ENCODE measurements around the gene ZDHHC4. TPM values are rescaled to one million over a fixed set of nuclear protein-coding genes. Genes with fewer than 3 reads are reported as not detected.
A peak's percentile ranks its signal among the peaks of the same experiment; 100 is the strongest.

Gene ZDHHC4
- 10 to 100 TPM in 3 of 4 donors, 1 to 10 TPM in 1; 9.4 to 29.4 (median 23.0) TPM for total RNA-seq

DNA sequence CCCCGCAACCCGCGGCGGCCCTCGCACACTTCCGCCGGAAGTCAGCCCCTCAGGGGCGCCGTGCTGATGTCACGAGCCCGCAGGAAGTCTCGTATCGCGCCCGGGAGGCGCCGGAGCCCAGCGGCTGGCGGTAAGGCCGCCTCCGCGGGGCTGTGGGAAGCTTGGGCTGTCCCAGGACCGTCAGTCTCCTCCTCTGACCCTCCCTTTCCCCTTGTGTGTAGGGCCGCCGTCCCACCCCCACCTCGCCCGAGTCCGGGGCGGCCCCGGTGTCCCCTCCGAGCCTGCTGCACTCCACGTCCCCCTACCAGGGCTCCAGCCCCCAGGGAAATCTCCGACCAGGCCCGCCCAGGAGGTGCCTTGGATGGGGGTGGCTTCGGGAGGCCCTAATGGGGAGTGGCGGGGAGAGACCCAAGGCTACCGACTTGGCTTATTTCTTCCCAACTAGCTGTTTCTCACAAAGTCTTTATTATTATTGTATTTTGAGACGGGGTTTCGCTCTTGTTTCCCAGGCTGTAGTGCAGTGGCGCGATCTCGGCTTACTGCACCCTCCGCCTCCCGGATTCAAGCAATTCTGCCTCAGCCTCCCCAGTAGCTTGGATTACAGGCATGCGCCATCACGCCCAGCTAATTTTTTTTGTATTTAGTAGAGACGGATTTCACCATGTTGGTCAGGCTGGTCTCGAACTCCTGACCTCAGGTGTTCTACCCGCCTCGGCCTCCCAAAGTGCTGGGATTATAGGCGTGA, at the start of gene ZDHHC4:
Gene ZDHHC4, plus strand, starts transcription at position 86 of the 745 bp plus-strand sequence. CDS start 3,108 bp downstream, outside the sequence.
- H3K9me3 ChIP-seq: no peaks in the 10 kb centered on the region
- H3K4me1 ChIP-seq: peaks cover 0 to 19% (median 10%) of the 10 kb centered on the region in 3 donors
- DNase-seq: peak; percentile 25
- intact Hi-C loops (cut with DNase I): no loop called here
- H3K27ac ChIP-seq: peak within 1 kb of the TSS; percentile 91 to 95 (median 92)
- WGBS, 2 donors: 14 to 19% methylated on average over 29 to 40 of the region's 51 CpGs
- TF ChIP-seq POLR2A (IDR thresholded peaks at IDR 0.05): peak in 3 of 4 donors; percentile 57 to 90 (median 87)
- TF ChIP-seq, protein P1, sequence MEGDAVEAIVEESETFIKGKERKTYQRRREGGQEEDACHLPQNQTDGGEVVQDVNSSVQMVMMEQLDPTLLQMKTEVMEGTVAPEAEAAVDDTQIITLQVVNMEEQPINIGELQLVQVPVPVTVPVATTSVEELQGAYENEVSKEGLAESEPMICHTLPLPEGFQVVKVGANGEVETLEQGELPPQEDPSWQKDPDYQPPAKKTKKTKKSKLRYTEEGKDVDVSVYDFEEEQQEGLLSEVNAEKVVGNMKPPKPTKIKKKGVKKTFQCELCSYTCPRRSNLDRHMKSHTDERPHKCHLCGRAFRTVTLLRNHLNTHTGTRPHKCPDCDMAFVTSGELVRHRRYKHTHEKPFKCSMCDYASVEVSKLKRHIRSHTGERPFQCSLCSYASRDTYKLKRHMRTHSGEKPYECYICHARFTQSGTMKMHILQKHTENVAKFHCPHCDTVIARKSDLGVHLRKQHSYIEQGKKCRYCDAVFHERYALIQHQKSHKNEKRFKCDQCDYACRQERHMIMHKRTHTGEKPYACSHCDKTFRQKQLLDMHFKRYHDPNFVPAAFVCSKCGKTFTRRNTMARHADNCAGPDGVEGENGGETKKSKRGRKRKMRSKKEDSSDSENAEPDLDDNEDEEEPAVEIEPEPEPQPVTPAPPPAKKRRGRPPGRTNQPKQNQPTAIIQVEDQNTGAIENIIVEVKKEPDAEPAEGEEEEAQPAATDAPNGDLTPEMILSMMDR (IDR thresholded peaks at IDR 0.05): no peak
- peak within 1 kb of the TSS; percentile 72 to 76 (median 76) for H3K4me3 ChIP-seq
- H3K27me3 ChIP-seq: no peaks in the 10 kb centered on the region
- H3K36me3 ChIP-seq: peaks cover 7 to 28% (median 10%) of the 10 kb centered on the region in 3 donors

DNA sequence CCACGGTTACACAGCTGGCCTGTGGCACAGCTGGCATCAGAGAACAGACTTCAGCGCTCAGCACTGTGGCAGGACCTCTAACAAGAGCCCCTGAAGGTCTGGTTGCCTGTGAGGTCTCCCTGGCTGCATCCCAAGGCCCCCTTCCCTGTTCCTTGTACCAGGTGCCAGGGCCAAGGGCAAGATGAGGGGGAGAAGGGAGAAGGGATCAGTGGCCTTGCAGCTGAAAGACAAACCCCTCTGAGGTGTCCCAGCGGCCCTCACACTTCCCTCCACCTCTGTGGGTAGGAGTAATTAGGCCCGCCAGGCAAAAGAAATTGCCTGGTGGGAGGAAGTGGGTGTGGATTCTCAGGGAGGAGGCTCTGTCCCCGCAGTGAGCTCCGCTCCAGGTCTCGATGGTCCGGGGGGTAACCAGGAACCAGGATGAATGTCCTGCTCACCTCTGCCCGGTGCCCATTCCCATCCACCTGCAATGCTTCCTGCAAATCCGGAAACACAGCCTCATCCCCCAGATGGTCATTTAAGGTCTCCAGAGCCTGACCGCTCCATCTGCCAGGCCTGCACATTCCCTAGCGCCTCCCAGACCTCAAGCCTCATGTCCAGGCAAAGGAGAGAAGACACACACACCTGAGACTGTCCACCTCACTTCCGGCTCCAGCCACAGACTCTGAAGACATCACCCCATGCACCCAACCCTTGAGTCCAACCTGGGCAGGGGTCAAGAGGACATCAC, 48.7 kb upstream of the ZDHHC4 start:
- intact Hi-C loops (cut with DNase I): no loop called here
- Histone ChIP-seq H3K9me3 (no peaks in the 10 kb centered on the region), H3K27me3 (peaks cover 0 to 97% (median 0%) of the 10 kb centered on the region in 4 donors), H3K4me1 (peaks cover 10 to 26% (median 16%) of the 10 kb centered on the region in 3 donors), H3K36me3 (no peaks in the 10 kb centered on the region), H3K4me3 (no peak overlapping the region), H3K27ac (no peak overlapping the region)
- WGBS, 2 donors: 59 to 61% methylated on average over 8 to 11 of the region's 13 CpGs
- DNase-seq: no peak
- no peak for TF ChIP-seq POLR2A (IDR thresholded peaks at IDR 0.05)
- TF ChIP-seq, protein P1 (IDR thresholded peaks at IDR 0.05): no peak

DNA sequence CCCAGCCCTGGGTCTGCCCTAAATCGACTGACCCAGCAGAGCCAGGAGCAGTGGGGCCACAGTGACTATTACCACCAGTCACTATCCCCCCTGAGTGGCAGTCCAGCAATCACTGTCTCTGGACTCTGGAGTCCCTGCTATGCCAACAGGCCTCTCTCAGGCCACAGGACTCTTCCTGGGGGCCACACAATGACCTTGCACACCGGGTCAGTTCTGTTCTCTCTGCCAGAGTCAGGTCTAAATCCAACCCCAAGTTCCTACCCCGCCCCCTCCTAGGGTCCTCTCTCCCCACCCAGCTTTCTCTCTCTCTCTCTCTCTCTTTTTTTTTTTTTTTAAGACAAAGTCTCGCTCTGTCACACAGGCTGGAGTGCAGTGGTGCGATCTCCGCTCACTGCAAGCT, 47.6 kb upstream of the ZDHHC4 start:
- 72 to 79% methylated on average over 5 to 6 of the region's 6 CpGs for WGBS, 2 donors
- TF ChIP-seq POLR2A (IDR thresholded peaks at IDR 0.05): no peak
- TF ChIP-seq, protein P1 (IDR thresholded peaks at IDR 0.05): no peak

DNA sequence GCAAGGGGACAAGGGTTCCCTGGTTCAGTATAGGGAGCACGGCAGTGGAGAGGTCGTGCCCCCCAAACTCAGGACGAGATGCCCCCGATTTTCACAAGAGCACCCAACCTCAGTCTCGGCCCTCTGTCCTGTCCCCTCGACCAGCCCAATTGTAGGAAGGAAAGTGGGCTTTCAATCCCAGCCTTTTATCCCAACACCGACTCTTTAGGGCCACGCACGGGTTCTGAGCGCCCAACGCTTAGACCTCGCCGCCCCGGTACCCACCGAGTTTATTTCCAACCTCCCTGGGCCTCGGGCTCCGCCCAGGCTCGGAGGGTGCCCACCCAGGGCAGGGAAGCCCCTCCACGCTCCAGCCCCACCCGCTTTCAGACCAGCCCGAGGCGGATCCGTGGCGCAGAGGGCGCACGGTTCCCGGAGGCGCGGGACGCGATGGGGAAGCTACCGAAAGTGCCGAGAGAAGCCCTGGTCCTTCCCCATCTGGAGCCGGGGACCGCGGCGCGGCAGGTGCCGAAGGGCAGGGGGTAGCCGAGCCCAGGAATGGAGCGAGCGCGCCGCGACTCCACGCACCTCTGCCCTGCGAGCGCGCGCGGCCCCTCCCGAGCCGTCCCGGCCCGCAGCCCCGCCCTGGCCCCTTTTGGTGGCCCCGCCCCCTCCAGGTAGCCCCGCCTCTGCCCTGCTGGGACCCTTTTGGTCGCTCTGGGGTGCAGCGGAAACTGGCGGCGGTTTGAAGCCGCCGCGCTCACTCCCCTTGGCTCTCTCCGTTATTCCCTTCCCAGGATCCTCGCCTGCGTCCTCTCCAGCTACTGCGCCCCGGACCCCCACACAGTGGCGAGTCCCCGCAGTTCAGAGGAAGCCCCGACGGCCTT, 46.4 kb upstream of the ZDHHC4 start:
- intact Hi-C loops (cut with DNase I): no loop called here
- WGBS, 2 donors: 4 to 10% methylated on average over 4 to 12 of the region's 74 CpGs
- Histone ChIP-seq H3K27me3 (peaks cover 0 to 94% (median 0%) of the 10 kb centered on the region in 4 donors), H3K36me3 (no peaks in the 10 kb centered on the region), H3K4me1 (peaks cover 10 to 26% (median 16%) of the 10 kb centered on the region in 3 donors), H3K27ac (no peak overlapping the region), H3K4me3 (peak overlapping the region; percentile 30 to 62 (median 48)), H3K9me3 (no peaks in the 10 kb centered on the region)
- TF ChIP-seq, protein P1 (IDR thresholded peaks at IDR 0.05): no peak
- TF ChIP-seq POLR2A (IDR thresholded peaks at IDR 0.05): no peak
- no peak for DNase-seq

More for the DNA sequence above, 47.6 kb upstream of the ZDHHC4 start:
- Histone ChIP-seq H3K36me3 (no peaks in the 10 kb centered on the region), H3K27ac (no peak overlapping the region), H3K4me1 (peaks cover 10 to 26% (median 16%) of the 10 kb centered on the region in 3 donors), H3K27me3 (peaks cover 0 to 95% (median 0%) of the 10 kb centered on the region in 4 donors), H3K4me3 (no peak overlapping the region), H3K9me3 (no peaks in the 10 kb centered on the region)
- DNase-seq: no peak
- intact Hi-C loops (cut with DNase I): no loop called here
